IMR-90 (cell line): ENCODE data around the gene ZFPM1. TPM values are rescaled to one million over a fixed set of nuclear protein-coding genes. Genes with fewer than 3 reads are reported as not detected.

Source experiments
- ATAC-seq: fragments of 200-7000 bp; cut with Tn5 transposase; 2 replicates; pipeline ENCODE4 v1.9.1; 2020; ENCODE audit warnings: low read depth, mild to moderate bottlenecking, moderate library complexity
- BruUV-seq: library from RNA; stranded (reverse); fragments of 400-500 nt; replicated peaks from 2 replicates; lab custom pipeline; 2021; lab: Mats Ljungman, UMichigan
- CTCF ChIA-PET: fragments of 300-600 bp; formaldehyde crosslinking; extraction: SDS; loops from one replicate; lab custom pipeline; 2021; ENCODE audit warnings: antibody characterized with exemption; lab: Yijun Ruan, JAX
- POLR2A ChIA-PET: fragments of 300-600 bp; sonication (Branson Sonifier 250); formaldehyde crosslinking; loops from one replicate; lab custom pipeline; 2022; ENCODE audit warnings: antibody characterized with exemption; ENCODE audit not compliant: unreplicated experiment; lab: Charles Lee
- DNase-seq: peaks from one replicate; pipeline ENCODE4 v3.0.0; 2013
- H2AFZ ChIP-seq: replicated peaks from 2 replicates; pipeline ENCODE3; 2013; ENCODE audit warnings: low read length, mild to moderate bottlenecking; ENCODE audit not compliant: poor library complexity
- H2AK5ac ChIP-seq: 2 replicates; pipeline ENCODE4 v1.6.1; 2013; ENCODE audit warnings: low read depth, low read length, inconsistent platforms
- H2AK9ac ChIP-seq: replicated peaks from 2 replicates; pipeline ENCODE3; 2013; ENCODE audit warnings: mild to moderate bottlenecking, low read depth, low read length, moderate library complexity; ENCODE audit not compliant: poor library complexity
- H2BK120ac ChIP-seq: 2 replicates; pipeline ENCODE4 v1.6.1; 2013; ENCODE audit warnings: low read depth, low read length, inconsistent platforms
- H2BK15ac ChIP-seq: 3 replicates; pipeline ENCODE4 v1.6.1; 2013; ENCODE audit warnings: low read depth, low read length, inconsistent platforms
- H2BK20ac ChIP-seq: 2 replicates; pipeline ENCODE4 v1.6.1; 2013; ENCODE audit warnings: low read depth, mild to moderate bottlenecking, inconsistent platforms, low read length, moderate library complexity
- H2BK5ac ChIP-seq: 2 replicates; pipeline ENCODE4 v1.6.1; 2013; ENCODE audit warnings: mild to moderate bottlenecking, low read depth, low read length, inconsistent platforms; ENCODE audit not compliant: poor library complexity, severe bottlenecking
- H3K14ac ChIP-seq: replicated peaks from 2 replicates; pipeline ENCODE4 v1.6.1; 2013; ENCODE audit warnings: low read depth, low read length, inconsistent platforms
- H3K18ac ChIP-seq: 2 replicates; pipeline ENCODE4 v1.6.1; 2013; ENCODE audit warnings: low read depth, low read length, control low read depth
- H3K23ac ChIP-seq: 2 replicates; pipeline ENCODE4 v1.6.1; 2013; ENCODE audit warnings: low read depth, low read length, inconsistent platforms
- H3K27ac ChIP-seq: 2 replicates; pipeline ENCODE4 v1.5.1; 2013; ENCODE audit warnings: mild to moderate bottlenecking, control low read depth, low read length; ENCODE audit not compliant: insufficient read depth
- H3K27me3 ChIP-seq: 2 replicates; pipeline ENCODE4 v1.6.1; 2013; ENCODE audit warnings: low read length; ENCODE audit not compliant: control insufficient read depth, insufficient read depth
- H3K36me3 ChIP-seq: 2 replicates; pipeline ENCODE4 v1.6.1; 2013; ENCODE audit warnings: low read length, mixed read lengths; ENCODE audit not compliant: control insufficient read depth, insufficient read depth
- H3K4ac ChIP-seq: 2 replicates; pipeline ENCODE4 v1.6.1; 2013; ENCODE audit warnings: low read depth, low read length, inconsistent platforms
- H3K4me1 ChIP-seq: 2 replicates; pipeline ENCODE4 v1.6.1; 2013; ENCODE audit warnings: low read length, mixed read lengths; ENCODE audit not compliant: control insufficient read depth, insufficient read depth
- H3K4me2 ChIP-seq: 2 replicates; pipeline ENCODE4 v1.6.1; 2013; ENCODE audit warnings: low read depth, mild to moderate bottlenecking, control low read depth, low read length, moderate library complexity
- H3K4me3 ChIP-seq: 2 replicates; pipeline ENCODE4 v1.5.1; 2013; ENCODE audit warnings: low read depth, mild to moderate bottlenecking, control low read depth, low read length, moderate library complexity; ENCODE audit not compliant: insufficient read depth
- H3K56ac ChIP-seq: 2 replicates; pipeline ENCODE4 v1.6.1; 2013; ENCODE audit warnings: low read length, inconsistent platforms; ENCODE audit not compliant: insufficient read depth; ENCODE audit errors: extremely low read depth
- H3K79me1 ChIP-seq, 2 experiments: 2 replicates each; pipeline ENCODE4 v1.6.1; 2013; ENCODE audit warnings: low read length in 2 of 2, inconsistent platforms in 1 of 2, low read depth in 1 of 2
- H3K9ac ChIP-seq: 2 replicates; pipeline ENCODE4 v1.6.1; 2013; ENCODE audit warnings: low read depth, low read length, control low read depth
- H3K9me1 ChIP-seq: 2 replicates; pipeline ENCODE4 v1.6.1; 2013; ENCODE audit warnings: low read length, inconsistent platforms; ENCODE audit not compliant: insufficient read depth
- H3K9me3 ChIP-seq: 2 replicates; pipeline ENCODE4 v1.6.1; 2013; ENCODE audit warnings: low read length; ENCODE audit not compliant: control insufficient read depth, insufficient read depth
- H4K20me1 ChIP-seq: 2 replicates; pipeline ENCODE4 v1.6.1; 2013; ENCODE audit warnings: low read length, inconsistent platforms; ENCODE audit not compliant: insufficient read depth
- H4K5ac ChIP-seq: 2 replicates; pipeline ENCODE4 v1.6.1; 2013; ENCODE audit warnings: mild to moderate bottlenecking, low read depth, low read length, control low read depth
- H4K8ac ChIP-seq, 2 experiments: 2 replicates each; pipeline ENCODE4 v1.6.1; 2013; ENCODE audit warnings: low read depth in 2 of 2, low read length in 2 of 2, control low read depth in 1 of 2, inconsistent platforms in 1 of 2
- H4K91ac ChIP-seq: 2 replicates; pipeline ENCODE4 v1.6.1; 2013; ENCODE audit warnings: low read depth, low read length, inconsistent platforms; ENCODE audit not compliant: insufficient read depth
- BHLHE40 ChIP-seq: fragments of 150-350 bp; IDR thresholded peaks from 2 replicates; pipeline ENCODE4 v1.6.1; 2016; ENCODE audit warnings: mild to moderate bottlenecking, low read depth, low read length
- CEBPB ChIP-seq: IDR thresholded peaks from 2 replicates; pipeline ENCODE4 v1.6.1; 2012; ENCODE audit warnings: low read depth, low read length, improper control_type of control experiment
- CHD1 ChIP-seq: IDR thresholded peaks from 2 replicates; pipeline ENCODE4 v1.6.1; 2012; ENCODE audit warnings: low read depth, low read length, improper control_type of control experiment
- CTCF ChIP-seq: conservative IDR thresholded peaks from 2 replicates; pipeline ENCODE4 v1.5.1; 2012; ENCODE audit warnings: mild to moderate bottlenecking, low read depth, low read length, improper control_type of control experiment
- FOS ChIP-seq: fragments of 150-350 bp; IDR thresholded peaks from 2 replicates; pipeline ENCODE4 v1.6.1; 2016; ENCODE audit warnings: low read depth, low read length
- MAFK ChIP-seq: IDR thresholded peaks from 2 replicates; pipeline ENCODE4 v1.6.1; 2012; ENCODE audit warnings: low read depth, low read length, improper control_type of control experiment
- MAZ ChIP-seq: IDR thresholded peaks from 2 replicates; pipeline ENCODE4 v1.6.1; 2012; ENCODE audit warnings: low read depth, mild to moderate bottlenecking, low read length, improper control_type of control experiment, moderate library complexity, borderline replicate concordance
- MXI1 ChIP-seq: IDR thresholded peaks from 2 replicates; pipeline ENCODE4 v1.6.1; 2012; ENCODE audit warnings: low read depth, mild to moderate bottlenecking, low read length, moderate library complexity, borderline replicate concordance
- NFE2L2 ChIP-seq: fragments of 150-350 bp; IDR thresholded peaks from 2 replicates; pipeline ENCODE4 v1.6.1; 2016; ENCODE audit warnings: low read depth, mild to moderate bottlenecking, low read length
- POLR2A ChIP-seq: IDR thresholded peaks from 2 replicates; pipeline ENCODE4 v1.6.1; 2012; ENCODE audit warnings: mild to moderate bottlenecking, low read depth, low read length
- RAD21 ChIP-seq: IDR thresholded peaks from 2 replicates; pipeline ENCODE4 v1.6.1; 2012; ENCODE audit warnings: low read length, improper control_type of control experiment
- RCOR1 ChIP-seq: IDR thresholded peaks from 2 replicates; pipeline ENCODE4 v1.6.1; 2012; ENCODE audit warnings: mild to moderate bottlenecking, low read length, improper control_type of control experiment; ENCODE audit not compliant: insufficient replicate concordance
- RFX5 ChIP-seq: IDR thresholded peaks from 2 replicates; pipeline ENCODE4 v1.8.0; 2012; ENCODE audit warnings: low read depth, mild to moderate bottlenecking, low read length, moderate library complexity
- SMC3 ChIP-seq: fragments of 150-350 bp; IDR thresholded peaks from 2 replicates; pipeline ENCODE4 v1.6.1; 2016; ENCODE audit warnings: low read depth, mild to moderate bottlenecking, antibody characterized with exemption, low read length, moderate library complexity
- WGBS, 2 experiments: methylation state at CpG; one replicate each; pipeline versions ENCODE4 v1.1.5 to v1.1.7; 2013; ENCODE audit warnings: missing lambda C conversion rate in 2 of 2; ENCODE audit not compliant: insufficient read length in 1 of 2; ENCODE audit errors: extremely low coverage in 2 of 2; 5-methylcytosine and 5-hydroxymethylcytosine counted together
- dilution Hi-C: fragments of 300-500 bp; cut with HindIII; formaldehyde crosslinking; loops from one replicate; pipeline ENCODE4 v1.14.3; 2018; ENCODE audit warnings: low sequenced_read_pairs; ENCODE audit not compliant: unreplicated experiment
- in situ Hi-C: fragments of 300-500 bp; cut with MboI; formaldehyde crosslinking; loops from 3 replicates; pipeline ENCODE4 v1.14.3; 2019; ENCODE audit warnings: low sequenced_read_pairs, inconsistent platforms, mixed read lengths
- intact Hi-C: fragments of 100-400 bp; cut with micrococcal nuclease; formaldehyde crosslinking; loops from 2 replicates; pipeline ENCODE4 v1.10.0; 2022
- polyA plus RNA-seq, 3 experiments: library from polyadenylated mRNA; depleted of rRNA; stranded (reverse); fragments of >200 nt; gene quantifications; 2 replicates each; pipeline ENCODE4 v1.2.3, GENCODE V29; 2012; ENCODE audit warnings: low replicate concordance in 1 of 3
- total RNA-seq: library from RNA; depleted of rRNA; stranded (reverse); fragments of >200 nt; gene quantifications from 2 replicates; pipeline ENCODE4 v1.2.3, GENCODE V29; 2012
- TF ChIP-seq, protein P1 (sequence below): fragments of 150-350 bp; IDR thresholded peaks from 2 replicates; pipeline ENCODE4 v1.6.1; 2017; ENCODE audit warnings: mild to moderate bottlenecking, antibody characterized with exemption, low read length, low read depth
- TF ChIP-seq, protein P2 (sequence below): fragments of 150-350 bp; IDR thresholded peaks from 2 replicates; pipeline ENCODE4 v1.6.1; 2016; ENCODE audit warnings: low read depth, mild to moderate bottlenecking, low read length, moderate library complexity, borderline replicate concordance

ZFPM1 gene
- total and polyA plus RNA-seq, 2 of the 4 experiments (the other 2 are of a cell fraction) = 0.36 to 1.1 TPM

DNA sequence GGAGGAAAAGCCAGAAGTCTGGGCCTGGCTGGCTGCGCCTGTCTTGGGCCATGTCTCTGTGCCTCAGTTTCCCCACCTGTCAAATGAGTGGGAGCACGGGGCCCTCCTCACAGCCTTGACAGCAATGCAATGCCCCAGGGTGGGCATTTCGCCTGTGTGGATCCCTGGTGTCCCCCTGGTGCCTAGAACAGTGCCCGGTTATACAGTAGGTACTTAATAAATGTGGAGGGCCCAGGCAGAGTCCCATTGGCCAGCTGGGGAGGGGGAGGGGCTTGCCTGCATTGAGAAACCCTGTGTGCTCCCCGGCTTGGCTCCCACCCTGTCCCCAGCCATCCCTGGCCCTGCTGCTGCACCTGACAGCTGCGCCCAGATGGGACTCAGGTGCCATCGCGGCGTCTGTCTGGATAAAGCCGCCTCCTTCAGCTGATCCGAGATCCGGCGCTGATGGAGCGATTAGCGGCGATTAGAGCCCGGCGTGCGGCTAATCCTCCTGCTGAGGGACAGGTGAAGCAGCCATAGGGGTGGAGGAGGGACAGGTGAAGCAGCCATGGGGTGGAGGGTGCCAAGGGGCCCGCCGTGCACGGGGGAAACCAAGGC is 12.4 kb downstream of the ZFPM1 start:
- H4K91ac ChIP-seq = no peak overlapping the region
- H3K9ac ChIP-seq = no peak overlapping the region
- no peaks in the 10 kb centered on the region; the same call in 1 of the 2 replicates for H3K4me1 ChIP-seq
- no peak overlapping the region for H3K4ac ChIP-seq
- ChIA-PET POLR2A (no interaction called here), CTCF (no interaction called here)
- no peak overlapping the region for H4K8ac ChIP-seq
- no peak overlapping the region for H3K14ac ChIP-seq
- H3K4me2 ChIP-seq = no peak overlapping the region
- no peak overlapping the region for H2BK20ac ChIP-seq
- no peak overlapping the region for H2BK15ac ChIP-seq
- DNase-seq = no peak
- H2BK5ac ChIP-seq = no peak overlapping the region
- intact Hi-C loops = no loop called here
- ATAC-seq = no peak
- H3K79me1 ChIP-seq = peaks cover 3 to 31% of the 10 kb centered on the region in 2 experiments
- in situ Hi-C loops = no loop called here
- dilution Hi-C loops = no loop called here
- H3K4me3 ChIP-seq = no peak overlapping the region
- no peaks in the 10 kb centered on the region for H3K9me1 ChIP-seq
- H2AFZ ChIP-seq = no peak overlapping the region
- H3K27ac ChIP-seq = no peak overlapping the region
- 100% methylated on average over 3 of the region's 22 CpGs; no CpG with 5 or more reads in 1 of the 2 experiments for WGBS, 2 experiments
- no peaks in the 10 kb centered on the region for H3K36me3 ChIP-seq
- no peaks in the 10 kb centered on the region for H3K9me3 ChIP-seq
- no peaks in the 10 kb centered on the region for H3K27me3 ChIP-seq
- no peak overlapping the region for H3K18ac ChIP-seq
- H4K20me1 ChIP-seq = peaks cover 52% of the 10 kb centered on the region
- no peak overlapping the region for H3K23ac ChIP-seq
- H3K56ac ChIP-seq = no peak overlapping the region
- no TSS peak for BruUV-seq
- H2BK120ac ChIP-seq = no peak overlapping the region
- TF ChIP-seq RFX5 = no peak
- TF ChIP-seq NFE2L2 = no peak
- TF ChIP-seq BHLHE40 = no peak
- TF ChIP-seq RCOR1 = no peak
- TF ChIP-seq SMC3 = no peak
- TF ChIP-seq MXI1 = no peak
- no peak for TF ChIP-seq MAZ
- TF ChIP-seq CTCF = no peak
- TF ChIP-seq FOS = no peak
- TF ChIP-seq, protein P1, sequence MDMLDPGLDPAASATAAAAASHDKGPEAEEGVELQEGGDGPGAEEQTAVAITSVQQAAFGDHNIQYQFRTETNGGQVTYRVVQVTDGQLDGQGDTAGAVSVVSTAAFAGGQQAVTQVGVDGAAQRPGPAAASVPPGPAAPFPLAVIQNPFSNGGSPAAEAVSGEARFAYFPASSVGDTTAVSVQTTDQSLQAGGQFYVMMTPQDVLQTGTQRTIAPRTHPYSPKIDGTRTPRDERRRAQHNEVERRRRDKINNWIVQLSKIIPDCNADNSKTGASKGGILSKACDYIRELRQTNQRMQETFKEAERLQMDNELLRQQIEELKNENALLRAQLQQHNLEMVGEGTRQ = no peak
- TF ChIP-seq POLR2A = no peak
- TF ChIP-seq MAFK = no peak
- no peak for TF ChIP-seq CHD1
- no peak for TF ChIP-seq CEBPB
- no peak for TF ChIP-seq RAD21
- TF ChIP-seq, protein P2, sequence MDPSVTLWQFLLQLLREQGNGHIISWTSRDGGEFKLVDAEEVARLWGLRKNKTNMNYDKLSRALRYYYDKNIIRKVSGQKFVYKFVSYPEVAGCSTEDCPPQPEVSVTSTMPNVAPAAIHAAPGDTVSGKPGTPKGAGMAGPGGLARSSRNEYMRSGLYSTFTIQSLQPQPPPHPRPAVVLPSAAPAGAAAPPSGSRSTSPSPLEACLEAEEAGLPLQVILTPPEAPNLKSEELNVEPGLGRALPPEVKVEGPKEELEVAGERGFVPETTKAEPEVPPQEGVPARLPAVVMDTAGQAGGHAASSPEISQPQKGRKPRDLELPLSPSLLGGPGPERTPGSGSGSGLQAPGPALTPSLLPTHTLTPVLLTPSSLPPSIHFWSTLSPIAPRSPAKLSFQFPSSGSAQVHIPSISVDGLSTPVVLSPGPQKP = no peak
- H4K5ac ChIP-seq = no peak overlapping the region
- H2AK5ac ChIP-seq = no peak overlapping the region
- H2AK9ac ChIP-seq = peak overlapping the region; percentile 42
